WTC11 (cell line): Measurements from ENCODE around the gene GRK3. TPM values are rescaled to one million over a fixed set of nuclear protein-coding genes. Genes with fewer than 3 reads are reported as not detected.

Source experiments
- ATAC-seq: fragments of 200-7000 bp; cut with Tn5 transposase; 2 replicates; pipeline ENCODE4 v1.10.0; 2021; ENCODE audit warnings: mild to moderate bottlenecking, moderate library complexity
- CTCF ChIA-PET: fragments of 300-600 bp; sonication (Branson Sonifier 250); formaldehyde crosslinking; loops from one replicate; lab custom pipeline; 2021; ENCODE audit warnings: antibody characterized with exemption; lab: Charles Lee
- POLR2A ChIA-PET: fragments of 350-600 bp; sonication (Branson Sonifier 250); formaldehyde crosslinking; loops from one replicate; lab custom pipeline; 2021; ENCODE audit warnings: antibody characterized with exemption; lab: Charles Lee
- DNase-seq: peaks from one replicate; pipeline ENCODE4 v3.0.0; 2021; ENCODE audit warnings: low spot score
- H3K27ac Mint-ChIP-seq: 2 replicates; pipeline ENCODE4 v1.8.0; 2021; ENCODE audit warnings: mixed read lengths
- H3K27me3 Mint-ChIP-seq: 2 replicates; pipeline ENCODE4 v1.8.0; 2021; ENCODE audit warnings: low read depth, mild to moderate bottlenecking, moderate library complexity, mixed read lengths
- H3K36me3 Mint-ChIP-seq: 2 replicates; pipeline ENCODE4 v1.8.0; 2021; ENCODE audit warnings: mixed read lengths
- H3K4me1 Mint-ChIP-seq: 2 replicates; pipeline ENCODE4 v1.8.0; 2022; ENCODE audit warnings: mixed read lengths
- H3K4me3 Mint-ChIP-seq: 2 replicates; pipeline ENCODE4 v1.8.0; 2021; ENCODE audit warnings: mild to moderate bottlenecking, moderate library complexity, mixed read lengths
- H3K9me3 Mint-ChIP-seq: 2 replicates; pipeline ENCODE4 v1.8.0; 2021; ENCODE audit warnings: mixed read lengths
- ATF1 ChIP-seq: sonication (generic); formaldehyde crosslinking; IDR thresholded peaks from 2 replicates; pipeline ENCODE4 v1.8.1; 2023; ENCODE audit warnings: mild to moderate bottlenecking, moderate library complexity, missing genetic modification reagents
- GTF2I ChIP-seq: fragments of 250-450 bp; sonication (Bioruptor Pico); conservative IDR thresholded peaks from 2 replicates; pipeline ENCODE4 v1.4.0; 2021; ENCODE audit warnings: mild to moderate bottlenecking
- IRF1 ChIP-seq: sonication (generic); formaldehyde crosslinking; IDR thresholded peaks from 2 replicates; pipeline ENCODE4 v1.8.0; 2023; ENCODE audit warnings: missing genetic modification reagents
- MLX ChIP-seq: sonication (generic); formaldehyde crosslinking; IDR thresholded peaks from 2 replicates; pipeline ENCODE4 v1.8.1; 2023; ENCODE audit warnings: mild to moderate bottlenecking, missing genetic modification reagents, moderate library complexity
- MXD4 ChIP-seq: fragments of 250-450 bp; sonication (Bioruptor Pico); IDR thresholded peaks from 2 replicates; pipeline ENCODE4 v1.8.0; 2021; ENCODE audit warnings: mild to moderate bottlenecking, moderate library complexity, borderline replicate concordance
- MYBL2 ChIP-seq: sonication (generic); formaldehyde crosslinking; IDR thresholded peaks from 2 replicates; pipeline ENCODE4 v1.8.1; 2023; ENCODE audit warnings: mild to moderate bottlenecking, moderate library complexity, missing genetic modification reagents
- NR1H2 ChIP-seq: sonication (generic); formaldehyde crosslinking; IDR thresholded peaks from 2 replicates; pipeline ENCODE4 v1.9.0; 2021; ENCODE audit warnings: mild to moderate bottlenecking, moderate library complexity, missing genetic modification reagents
- PREB ChIP-seq: sonication (generic); formaldehyde crosslinking; IDR thresholded peaks from 2 replicates; pipeline ENCODE4 v1.8.1; 2022; ENCODE audit warnings: mild to moderate bottlenecking, missing genetic modification reagents, moderate library complexity, borderline replicate concordance
- RELA ChIP-seq: sonication (generic); formaldehyde crosslinking; IDR thresholded peaks from 2 replicates; pipeline ENCODE4 v1.8.1; 2022; ENCODE audit warnings: missing genetic modification reagents, mild to moderate bottlenecking, borderline replicate concordance
- SMAD4 ChIP-seq: sonication (generic); formaldehyde crosslinking; IDR thresholded peaks from 2 replicates; pipeline ENCODE4 v1.8.0; 2022; ENCODE audit warnings: mild to moderate bottlenecking, missing genetic modification reagents
- SOX15 ChIP-seq: fragments of 250-450 bp; sonication (Bioruptor Pico); IDR thresholded peaks from 2 replicates; pipeline ENCODE4 v1.9.0; 2021; ENCODE audit warnings: mild to moderate bottlenecking
- TP53 ChIP-seq: sonication (generic); formaldehyde crosslinking; IDR thresholded peaks from 2 replicates; pipeline ENCODE4 v1.8.1; 2023; ENCODE audit warnings: mild to moderate bottlenecking, missing genetic modification reagents
- USF2 ChIP-seq: sonication (generic); formaldehyde crosslinking; IDR thresholded peaks from 2 replicates; pipeline ENCODE4 v1.8.1; 2023; ENCODE audit warnings: mild to moderate bottlenecking, missing genetic modification reagents, moderate library complexity
- ZNF671 ChIP-seq: fragments of 250-450 bp; sonication (Bioruptor Pico); IDR thresholded peaks from 2 replicates; pipeline ENCODE4 v1.8.0; 2021; ENCODE audit warnings: mild to moderate bottlenecking
- total RNA-seq: library from RNA; stranded (reverse); gene quantifications from 3 replicates; pipeline ENCODE4 v1.2.3, GENCODE V29; 2021
- TF ChIP-seq, protein P1 (sequence below): sonication (generic); formaldehyde crosslinking; IDR thresholded peaks from 2 replicates; pipeline ENCODE4 v1.8.1; 2023; ENCODE audit warnings: mild to moderate bottlenecking, missing genetic modification reagents
- TF ChIP-seq, protein P2 (sequence below): sonication (generic); formaldehyde crosslinking; IDR thresholded peaks from 2 replicates; pipeline ENCODE4 v1.8.1; 2022; ENCODE audit warnings: low read depth, mild to moderate bottlenecking, moderate library complexity, missing genetic modification reagents, borderline replicate concordance
- TF ChIP-seq, protein P3 (sequence below): sonication (generic); formaldehyde crosslinking; IDR thresholded peaks from 2 replicates; pipeline ENCODE4 v1.8.1; 2022; ENCODE audit warnings: mild to moderate bottlenecking, moderate library complexity, missing genetic modification reagents

Gene GRK3
- total RNA-seq, 1 experiment from 2014 or later: 27.1 TPM

- DNase-seq (no peak), ATAC-seq (no peak)
- CTCF ChIA-PET: interaction anchor here (0.6 kb wide), 1 partner anchor 1309 kb away, joined by 3 read pairs; no protein-coding TSS in a partner anchor
- TF ChIP-seq USF2: no peak
- TF ChIP-seq MLX (CRISPR knock-in tag): no peak
- TF ChIP-seq NR1H2 (CRISPR knock-in tag): no peak
- TF ChIP-seq, protein P1, sequence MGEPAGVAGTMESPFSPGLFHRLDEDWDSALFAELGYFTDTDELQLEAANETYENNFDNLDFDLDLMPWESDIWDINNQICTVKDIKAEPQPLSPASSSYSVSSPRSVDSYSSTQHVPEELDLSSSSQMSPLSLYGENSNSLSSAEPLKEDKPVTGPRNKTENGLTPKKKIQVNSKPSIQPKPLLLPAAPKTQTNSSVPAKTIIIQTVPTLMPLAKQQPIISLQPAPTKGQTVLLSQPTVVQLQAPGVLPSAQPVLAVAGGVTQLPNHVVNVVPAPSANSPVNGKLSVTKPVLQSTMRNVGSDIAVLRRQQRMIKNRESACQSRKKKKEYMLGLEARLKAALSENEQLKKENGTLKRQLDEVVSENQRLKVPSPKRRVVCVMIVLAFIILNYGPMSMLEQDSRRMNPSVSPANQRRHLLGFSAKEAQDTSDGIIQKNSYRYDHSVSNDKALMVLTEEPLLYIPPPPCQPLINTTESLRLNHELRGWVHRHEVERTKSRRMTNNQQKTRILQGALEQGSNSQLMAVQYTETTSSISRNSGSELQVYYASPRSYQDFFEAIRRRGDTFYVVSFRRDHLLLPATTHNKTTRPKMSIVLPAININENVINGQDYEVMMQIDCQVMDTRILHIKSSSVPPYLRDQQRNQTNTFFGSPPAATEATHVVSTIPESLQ: no peak
- Mint-ChIP-seq H3K36me3 (peaks cover 11% of the 10 kb centered on the region; the same call in 1 of the 2 replicates), H3K4me3 (no peak overlapping the region), H3K4me1 (peaks cover 8% of the 10 kb centered on the region), H3K27ac (no peak overlapping the region), H3K27me3 (no peaks in the 10 kb centered on the region), H3K9me3 (no peaks in the 10 kb centered on the region)
- POLR2A ChIA-PET: no interaction called here
Measured at GRCh38 chr22:25698461-25698860, 134.0 kb downstream of the GRK3 start.

GRCh38 chr22:25698978-25699377, 134.5 kb downstream of the GRK3 start:
- Mint-ChIP-seq H3K27me3 (no peaks in the 10 kb centered on the region), H3K27ac (no peak overlapping the region), H3K36me3 (peaks cover 12% of the 10 kb centered on the region; the same call in 1 of the 2 replicates), H3K9me3 (no peaks in the 10 kb centered on the region), H3K4me3 (no peak overlapping the region), H3K4me1 (peaks cover 8% of the 10 kb centered on the region)
- ChIA-PET POLR2A (interaction anchor here (0.7 kb wide), 1 partner anchor 471 kb away, joined by 3 read pairs; no protein-coding TSS in a partner anchor), CTCF (no interaction called here)
- no peak for DNase-seq
- TF ChIP-seq RELA (CRISPR knock-in tag) (no peak), NR1H2 (CRISPR knock-in tag) (no peak), MXD4 (CRISPR knock-in tag) (no peak), GTF2I (CRISPR knock-in tag) (no peak), ZNF671 (CRISPR knock-in tag) (no peak)
- TF ChIP-seq, protein P2, sequence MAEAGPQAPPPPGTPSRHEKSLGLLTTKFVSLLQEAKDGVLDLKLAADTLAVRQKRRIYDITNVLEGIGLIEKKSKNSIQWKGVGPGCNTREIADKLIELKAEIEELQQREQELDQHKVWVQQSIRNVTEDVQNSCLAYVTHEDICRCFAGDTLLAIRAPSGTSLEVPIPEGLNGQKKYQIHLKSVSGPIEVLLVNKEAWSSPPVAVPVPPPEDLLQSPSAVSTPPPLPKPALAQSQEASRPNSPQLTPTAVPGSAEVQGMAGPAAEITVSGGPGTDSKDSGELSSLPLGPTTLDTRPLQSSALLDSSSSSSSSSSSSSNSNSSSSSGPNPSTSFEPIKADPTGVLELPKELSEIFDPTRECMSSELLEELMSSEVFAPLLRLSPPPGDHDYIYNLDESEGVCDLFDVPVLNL: no peak
- no peak for ATAC-seq

GRCh38 chr22:25701056-25701780, 136.7 kb downstream of the GRK3 start:
- POLR2A ChIA-PET: no interaction called here
- DNase-seq: no peak
- Mint-ChIP-seq H3K36me3 (peaks cover 4% of the 10 kb centered on the region; the same call in 1 of the 2 replicates), H3K4me3 (no peak overlapping the region), H3K4me1 (no peaks in the 10 kb centered on the region), H3K27me3 (no peaks in the 10 kb centered on the region), H3K27ac (no peak overlapping the region), H3K9me3 (no peaks in the 10 kb centered on the region)
- TF ChIP-seq ATF1 (CRISPR knock-in tag): no peak
- CTCF ChIA-PET: interaction anchor here (1.0 to 2.1 kb wide), 3 partner anchors 72 to 239 kb away, joined by 4 to 12 read pairs (median 11); no protein-coding TSS in a partner anchor
- no peak for ATAC-seq

DNA sequence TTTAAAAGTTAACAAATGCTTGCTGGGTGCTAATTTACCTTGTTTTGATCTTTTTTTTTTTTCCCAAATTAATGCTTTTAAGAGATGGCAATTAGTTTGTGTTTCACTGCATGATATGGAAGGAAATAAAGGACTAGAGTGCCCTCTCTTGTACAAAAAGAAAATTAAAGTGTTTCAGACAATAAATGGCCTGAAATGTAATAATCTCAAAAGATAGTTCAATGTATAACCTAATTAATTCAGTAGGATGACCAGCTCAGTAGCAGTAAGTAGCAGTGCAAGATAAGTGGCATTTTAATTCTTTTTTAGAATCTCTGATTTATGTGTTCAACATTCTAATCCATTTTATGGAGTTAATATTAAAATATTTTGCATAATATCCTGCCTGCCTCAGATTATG, 137.6 kb downstream of the GRK3 start:
- ATAC-seq (no peak), DNase-seq (no peak)
- no peaks in the 10 kb centered on the region for H3K9me3 Mint-ChIP-seq
- H3K4me3 Mint-ChIP-seq: no peak overlapping the region
- peaks cover 4% of the 10 kb centered on the region; the same call in 1 of the 2 replicates for H3K36me3 Mint-ChIP-seq
- ChIA-PET POLR2A (no interaction called here), CTCF (interaction anchor here (1.2 to 2.1 kb wide), 2 partner anchors 158 kb away, joined by 5 to 12 read pairs; no protein-coding TSS in a partner anchor)
- H3K4me1 Mint-ChIP-seq: no peaks in the 10 kb centered on the region
- H3K27me3 Mint-ChIP-seq: no peaks in the 10 kb centered on the region
- TF ChIP-seq IRF1 (no peak), SOX15 (CRISPR knock-in tag) (no peak), SMAD4 (CRISPR knock-in tag) (no peak), PREB (no peak), TP53 (CRISPR knock-in tag) (no peak), MYBL2 (no peak)
- TF ChIP-seq, protein P3, sequence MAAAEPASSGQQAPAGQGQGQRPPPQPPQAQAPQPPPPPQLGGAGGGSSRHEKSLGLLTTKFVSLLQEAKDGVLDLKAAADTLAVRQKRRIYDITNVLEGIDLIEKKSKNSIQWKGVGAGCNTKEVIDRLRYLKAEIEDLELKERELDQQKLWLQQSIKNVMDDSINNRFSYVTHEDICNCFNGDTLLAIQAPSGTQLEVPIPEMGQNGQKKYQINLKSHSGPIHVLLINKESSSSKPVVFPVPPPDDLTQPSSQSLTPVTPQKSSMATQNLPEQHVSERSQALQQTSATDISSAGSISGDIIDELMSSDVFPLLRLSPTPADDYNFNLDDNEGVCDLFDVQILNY: no peak
- H3K27ac Mint-ChIP-seq: no peak overlapping the region
